A549 (cell line): ENCODE data around the gene VSTM2B. TPM values are rescaled to one million over a fixed set of nuclear protein-coding genes. Genes with fewer than 3 reads are reported as not detected.

Experiments
- ATAC-seq, 2 experiments: fragments of 200-7000 bp in 1 of 2; fragments of >200 bp in 1 of 2; cut with Nextera tagmentation in 1 of 2; cut with Tn5 transposase in 1 of 2; 3 replicates each; pipeline versions ENCODE4 v1.8.0 to v1.9.1; 2018 to 2020; ENCODE audit warnings: mild to moderate bottlenecking in 1 of 2, moderate library complexity in 1 of 2
- CTCF ChIA-PET: fragments of 300-600 bp; sonication (Branson Sonifier 250); formaldehyde crosslinking; extraction: SDS; loops from one replicate; lab custom pipeline; 2021; ENCODE audit warnings: antibody characterized with exemption, inconsistent platforms; lab: Yijun Ruan, JAX
- POLR2A ChIA-PET: fragments of 350-600 bp; formaldehyde crosslinking; extraction: SDS; loops from one replicate; lab custom pipeline; 2021; ENCODE audit warnings: antibody characterized with exemption, inconsistent platforms; lab: Yijun Ruan, JAX
- DNase-seq, 2 experiments: peaks; one replicate each; pipeline versions ENCODE4 v3.0.0 to v3.0.0-alpha.2; 2011 to 2016; ENCODE audit warnings: low read depth in 1 of 2, low spot score in 1 of 2
- FAIRE-seq: peaks from 2 replicates; lab custom pipeline; 2011; peaks lifted over from hg19 to GRCh38; lab: Jason Lieb, UNC
- H3K27ac ChIP-seq, 2 experiments: fragments of >200 bp; sonication (Bioruptor Twin); formaldehyde crosslinking; 3 replicates each; pipeline ENCODE4 v1.5.1; 2016 to 2017
- H3K4me1 ChIP-seq: fragments of >200 bp; sonication (Bioruptor Twin); formaldehyde crosslinking; 3 replicates; pipeline ENCODE4 v1.6.1; 2016
- H3K4me2 ChIP-seq: fragments of >200 bp; sonication (Bioruptor Twin); formaldehyde crosslinking; 3 replicates; pipeline ENCODE4 v1.6.1; 2016
- H3K4me3 ChIP-seq: fragments of >200 bp; sonication (Bioruptor Twin); formaldehyde crosslinking; 3 replicates; pipeline ENCODE4 v1.5.1; 2016
- H3K9me3 ChIP-seq: fragments of >200 bp; sonication (Bioruptor Twin); formaldehyde crosslinking; 3 replicates; pipeline ENCODE4 v1.6.1; 2016
- ATOH8 ChIP-seq: fragments of 250-450 bp; sonication (Bioruptor Pico); IDR thresholded peaks from 2 replicates; pipeline ENCODE4 v1.5.0; 2020; ENCODE audit warnings: low read depth, mild to moderate bottlenecking, moderate library complexity
- BHLHE40 ChIP-seq: IDR thresholded peaks from 2 replicates; pipeline ENCODE4 v1.6.1; 2012; ENCODE audit warnings: low read depth, low read length, inconsistent platforms
- CHD4 ChIP-seq: fragments of 200-600 bp; sonication (generic); IDR thresholded peaks from 2 replicates; pipeline ENCODE4 v1.6.1; 2016; ENCODE audit warnings: antibody characterized with exemption, mild to moderate bottlenecking, borderline replicate concordance
- ELK1 ChIP-seq: fragments of 150-350 bp; IDR thresholded peaks from 2 replicates; pipeline ENCODE4 v1.6.1; 2014; ENCODE audit warnings: low read depth, mild to moderate bottlenecking, low read length
- EP300 ChIP-seq, 2 experiments: fragments of >200 bp; sonication (Bioruptor Twin); formaldehyde crosslinking; IDR thresholded peaks; 2 replicates in 1 of 2; 3 replicates in 1 of 2; pipeline ENCODE4 v1.6.1; 2016 to 2017
- HES2 ChIP-seq: fragments of >200 bp; sonication (Bioruptor Twin); formaldehyde crosslinking; IDR thresholded peaks from 2 replicates; pipeline ENCODE4 v1.6.1; 2016
- HMGXB4 ChIP-seq: fragments of 250-450 bp; sonication (Bioruptor Pico); IDR thresholded peaks from 2 replicates; pipeline ENCODE4 v1.5.0; 2021; ENCODE audit warnings: mild to moderate bottlenecking, moderate library complexity, borderline replicate concordance
- JUNB ChIP-seq: fragments of >200 bp; sonication (Bioruptor Twin); formaldehyde crosslinking; IDR thresholded peaks from 2 replicates; pipeline ENCODE4 v1.6.1; 2016
- MAFK ChIP-seq: fragments of 450-650 bp; IDR thresholded peaks from 2 replicates; pipeline ENCODE4 v1.6.1; 2014; ENCODE audit not compliant: partially characterized antibody
- MAX ChIP-seq: IDR thresholded peaks from 2 replicates; pipeline ENCODE4 v1.6.1; 2012
- MYC ChIP-seq: IDR thresholded peaks from 2 replicates; pipeline ENCODE4 v1.6.1; 2012; ENCODE audit warnings: mild to moderate bottlenecking, inconsistent platforms, low read length, improper control_type of control experiment, borderline replicate concordance
- PBX3 ChIP-seq: IDR thresholded peaks from 2 replicates; pipeline ENCODE4 v1.6.1; 2012
- PHF8 ChIP-seq: fragments of 200-600 bp; sonication (generic); IDR thresholded peaks from 2 replicates; pipeline ENCODE4 v1.6.1; 2016; ENCODE audit warnings: low read depth, mild to moderate bottlenecking, antibody characterized with exemption, moderate library complexity, borderline replicate concordance
- RCOR1 ChIP-seq: fragments of 150-350 bp; IDR thresholded peaks from 2 replicates; pipeline ENCODE4 v1.6.1; 2014; ENCODE audit warnings: antibody characterized with exemption, low read length, low read depth
- RFX5 ChIP-seq: fragments of 450-650 bp; IDR thresholded peaks from 2 replicates; pipeline ENCODE4 v1.7.1; 2014; ENCODE audit warnings: antibody characterized with exemption, mild to moderate bottlenecking, moderate library complexity
- SMC3 ChIP-seq: fragments of >200 bp; sonication (Bioruptor Twin); formaldehyde crosslinking; IDR thresholded peaks from 3 replicates; pipeline ENCODE4 v1.6.1; 2018; ENCODE audit warnings: inconsistent platforms
- SREBF2 ChIP-seq: fragments of 450-650 bp; IDR thresholded peaks from 2 replicates; pipeline ENCODE4 v1.6.1; 2014; ENCODE audit warnings: mild to moderate bottlenecking, moderate library complexity
- TP53 ChIP-seq: fragments of 250-450 bp; sonication (Bioruptor Pico); IDR thresholded peaks from 2 replicates; pipeline ENCODE4 v1.5.0; 2021; ENCODE audit warnings: mild to moderate bottlenecking, moderate library complexity
- WGBS: methylation state at CpG from one replicate; pipeline ENCODE4 v1.1.6; 2017; ENCODE audit errors: missing lambda C conversion rate; 5-methylcytosine and 5-hydroxymethylcytosine counted together
- polyA plus RNA-seq, 4 experiments: library from polyadenylated mRNA; depleted of rRNA in 3 of 4; stranded (reverse); fragments of >200 nt; fragmentation: RNase III in 1 of 4; extraction: RNeasy Plus Mini Kit Qiagen cat#74134 plus additional on column Dnase treatment in 1 of 4; gene quantifications; 2 replicates in 3 of 4; 3 replicates in 1 of 4; pipeline ENCODE4 v1.2.3, GENCODE V29; 2011 to 2017

The VSTM2B gene
- polyA plus RNA-seq, 2 of the 4 experiments (the other 2 are of a cell fraction): not detected

GRCh38 chr19:29538146-29538545 is 12.4 kb downstream of the VSTM2B start:
- CTCF ChIA-PET: interaction anchor here (1.3 to 6.0 kb wide), 5 partner anchors 9 to 73 kb away, joined by 3 to 56 read pairs (median 5); no protein-coding TSS in a partner anchor
- H3K9me3 ChIP-seq: peaks cover 7% of the 10 kb centered on the region
- H3K4me1 ChIP-seq: no peaks in the 10 kb centered on the region
- no peak for ATAC-seq
- no peak for FAIRE-seq
- no peak for TF ChIP-seq CHD4
- TF ChIP-seq PBX3: no peak
- no peak for TF ChIP-seq RFX5
- no peak for TF ChIP-seq MAX
- H3K4me3 ChIP-seq: no peak overlapping the region
- DNase-seq: no peak
- POLR2A ChIA-PET: no interaction called here
- WGBS: 48% methylated on average over 12 of the region's 12 CpGs
- H3K4me2 ChIP-seq: no peak overlapping the region
- H3K27ac ChIP-seq: no peak overlapping the region

- no peak overlapping the region for H3K4me2 ChIP-seq
- H3K4me3 ChIP-seq: no peak overlapping the region
- no peak for FAIRE-seq
- TF ChIP-seq SREBF2: no peak
- no peak for TF ChIP-seq BHLHE40
- TF ChIP-seq JUNB: no peak
- no peak for TF ChIP-seq TP53 (CRISPR knock-in tag)
- TF ChIP-seq HES2: no peak
- ATAC-seq: no peak
- no peak overlapping the region for H3K27ac ChIP-seq
- H3K4me1 ChIP-seq: no peaks in the 10 kb centered on the region
- no peak for DNase-seq
- ChIA-PET POLR2A (no interaction called here), CTCF (interaction anchor here (1.2 to 6.0 kb wide), 6 partner anchors 9 to 72 kb away, joined by 3 to 56 read pairs (median 4); no protein-coding TSS in a partner anchor)
- peaks cover 7% of the 10 kb centered on the region for H3K9me3 ChIP-seq
- whole genome bisulfite sequencing: 5% methylated on average over 3 of the region's 3 CpGs
Measured at GRCh38 chr19:29538651-29539050, 12.9 kb downstream of the VSTM2B start.

GRCh38 chr19:29539131-29539530 is 13.3 kb downstream of the VSTM2B start:
- 9% methylated on average over 9 of the region's 9 CpGs for WGBS
- DNase-seq (no peak), FAIRE-seq (no peak)

More at GRCh38 chr19:29539131-29539530, 13.3 kb downstream of the VSTM2B start:
- ChIA-PET POLR2A (no interaction called here), CTCF (interaction anchor here (1.2 to 6.0 kb wide), 6 partner anchors 9 to 72 kb away, joined by 3 to 56 read pairs (median 4); no protein-coding TSS in a partner anchor)
- Histone ChIP-seq H3K27ac (no peak overlapping the region), H3K4me1 (no peaks in the 10 kb centered on the region), H3K9me3 (peaks cover 7% of the 10 kb centered on the region), H3K4me3 (no peak overlapping the region), H3K4me2 (no peak overlapping the region)
- no peak for ATAC-seq
- TF ChIP-seq EP300 (IDR thresholded peaks at IDR 0.05): no peak
- no peak for TF ChIP-seq RCOR1
- no peak for TF ChIP-seq MAFK
- no peak for TF ChIP-seq HES2
- TF ChIP-seq SMC3: no peak
- no peak for TF ChIP-seq PHF8
- no peak for TF ChIP-seq TP53 (CRISPR knock-in tag)
- TF ChIP-seq MYC: no peak
- TF ChIP-seq ATOH8 (CRISPR knock-in tag): no peak
- no peak for TF ChIP-seq ELK1
- no peak for TF ChIP-seq HMGXB4
